GM12878 (cell line): Measurements from ENCODE around the gene IL15. TPM values are rescaled to one million over a fixed set of nuclear protein-coding genes. Genes with fewer than 3 reads are reported as not detected.

Source experiments
- ATAC-seq: fragments of 200-7000 bp; cut with Tn5 transposase; 3 replicates; pipeline ENCODE4 v1.9.1; 2020; ENCODE audit warnings: mild to moderate bottlenecking, moderate library complexity
- BruUV-seq: library from RNA; stranded (reverse); fragments of 400-500 nt; replicated peaks from 2 replicates; lab custom pipeline; 2021; lab: Mats Ljungman, UMichigan
- CTCF ChIA-PET: fragments of 300-600 bp; sonication (Branson Sonifier 250); formaldehyde crosslinking; extraction: SDS; loops from one replicate; lab custom pipeline; 2021; ENCODE audit warnings: inconsistent platforms; lab: Yijun Ruan, JAX
- POLR2A ChIA-PET: fragments of 350-600 bp; formaldehyde crosslinking; extraction: SDS; loops from one replicate; lab custom pipeline; 2021; ENCODE audit warnings: inconsistent platforms; lab: Charles Lee
- RAD21 ChIA-PET: fragments of 300-600 bp; sonication (Branson Sonifier 250); formaldehyde crosslinking; loops from one replicate; lab custom pipeline; 2023; ENCODE audit warnings: antibody characterized with exemption; ENCODE audit not compliant: unreplicated experiment; lab: Charles Lee
- SMC1A ChIA-PET: fragments of 300-600 bp; sonication (Branson Sonifier 250); formaldehyde crosslinking; loops from one replicate; lab custom pipeline; 2023; ENCODE audit not compliant: unreplicated experiment, uncharacterized antibody; lab: Charles Lee
- DNase-seq: peaks from one replicate; pipeline ENCODE4 v3.0.0-alpha.2; 2011; ENCODE audit warnings: low read depth, low spot score
- FAIRE-seq: peaks from 3 replicates; lab custom pipeline; 2011; peaks lifted over from hg19 to GRCh38; lab: Jason Lieb, UNC
- H2AFZ ChIP-seq: 2 replicates; pipeline ENCODE4 v1.6.0; 2011; ENCODE audit warnings: low read depth, low read length, control low read depth; ENCODE audit not compliant: control insufficient read depth
- H3K27ac ChIP-seq: 2 replicates; pipeline ENCODE4 v1.5.1; 2011; ENCODE audit warnings: control low read depth; ENCODE audit not compliant: control insufficient read depth, insufficient read depth
- H3K27me3 ChIP-seq, 2 experiments: replicated peaks in 1 of 2; 2 replicates each; pipeline versions ENCODE4 v1.6.0 to v1.6.1; 2011; ENCODE audit warnings: low read length in 1 of 2; ENCODE audit not compliant: control insufficient read depth in 2 of 2, insufficient read depth in 2 of 2
- H3K36me3 ChIP-seq, 2 experiments: 2 replicates each; pipeline ENCODE4 v1.5.1; 2011; ENCODE audit warnings: low read length in 1 of 2; ENCODE audit not compliant: control insufficient read depth in 2 of 2, insufficient read depth in 2 of 2
- H3K4me1 ChIP-seq: 2 replicates; pipeline ENCODE4 v1.6.1; 2011; ENCODE audit warnings: mild to moderate bottlenecking, low read length, moderate library complexity, mixed read lengths; ENCODE audit not compliant: control insufficient read depth, insufficient read depth
- H3K4me2 ChIP-seq: 2 replicates; pipeline ENCODE4 v1.6.0; 2011; ENCODE audit warnings: control low read depth; ENCODE audit not compliant: control insufficient read depth, insufficient read depth
- H3K4me3 ChIP-seq: fragments of 200-600 bp; sonication (generic); 2 replicates; pipeline ENCODE4 v1.5.1; 2016
- H3K79me2 ChIP-seq: 2 replicates; pipeline ENCODE4 v1.6.0; 2011; ENCODE audit warnings: low read length; ENCODE audit not compliant: control insufficient read depth, insufficient read depth
- H3K9ac ChIP-seq: 2 replicates; pipeline ENCODE4 v1.8.0; 2011; ENCODE audit warnings: low read length, control low read depth, mixed read lengths; ENCODE audit not compliant: control insufficient read depth, insufficient read depth
- H3K9me3 ChIP-seq: replicated peaks from 3 replicates; pipeline ENCODE4 v1.5.1; 2011; ENCODE audit warnings: mild to moderate bottlenecking, low read length; ENCODE audit not compliant: control insufficient read depth, insufficient read depth
- H4K20me1 ChIP-seq: 2 replicates; pipeline ENCODE4 v1.6.0; 2011; ENCODE audit not compliant: control insufficient read depth, insufficient read depth
- GABPA ChIP-seq: IDR thresholded peaks from 2 replicates; pipeline ENCODE4 v1.6.1; 2014; ENCODE audit warnings: antibody characterized with exemption, low read depth, mild to moderate bottlenecking, inconsistent platforms
- NFXL1 ChIP-seq: fragments of 450-650 bp; IDR thresholded peaks from 2 replicates; pipeline ENCODE4 v1.6.1; 2017; ENCODE audit warnings: antibody characterized with exemption, mild to moderate bottlenecking, borderline replicate concordance
- SPI1 ChIP-seq: IDR thresholded peaks from 2 replicates; pipeline ENCODE4 v1.6.1; 2011; ENCODE audit warnings: low read depth, mild to moderate bottlenecking, low read length, moderate library complexity, borderline replicate concordance; ENCODE audit not compliant: insufficient read depth
- TARDBP ChIP-seq: IDR thresholded peaks from 2 replicates; pipeline ENCODE4 v1.6.1; 2016; ENCODE audit warnings: borderline replicate concordance
- ZNF24 ChIP-seq: fragments of 450-650 bp; IDR thresholded peaks from 2 replicates; pipeline ENCODE4 v1.6.1; 2017; ENCODE audit warnings: antibody characterized with exemption, mild to moderate bottlenecking
- ZNF384 ChIP-seq: IDR thresholded peaks from 2 replicates; pipeline ENCODE4 v1.6.1; 2012; ENCODE audit warnings: low read depth, mild to moderate bottlenecking, low read length, improper control_type of control experiment, borderline replicate concordance
- WGBS: methylation state at CpG from one replicate; pipeline ENCODE4 v1.1.6; 2016; ENCODE audit warnings: low lambda C conversion rate; ENCODE audit not compliant: insufficient replicate concordance, insufficient coverage; ENCODE audit errors: missing lambda C conversion rate; 5-methylcytosine and 5-hydroxymethylcytosine counted together
- in situ Hi-C: fragments of 300-500 bp; cut with MboI; formaldehyde crosslinking; loops from 9 replicates; pipeline ENCODE4 v1.14.3; 2018; ENCODE audit warnings: mixed read lengths
- intact Hi-C: fragments of 100-400 bp; cut with micrococcal nuclease; formaldehyde crosslinking; loops from one replicate; pipeline ENCODE4 v1.14.2; 2022; ENCODE audit not compliant: unreplicated experiment
- polyA plus RNA-seq, 11 experiments: library from polyadenylated mRNA; depleted of rRNA in 4 of 11; unstranded in 6 of 11; stranded (reverse) in 5 of 11; fragments of >200 nt; fragmentation: Nextera tagmentation in 4 of 11; fragmentation: Illumina TruSeq in 1 of 11; extraction: Ambion mirVana in 4 of 11; extraction: Trizol in 1 of 11; gene quantifications; 1 replicate in 1 of 11; 2 replicates in 10 of 11; pipeline versions ENCODE4 v1.2.1 to v1.2.3, GENCODE V29; 2011 to 2016; ENCODE audit warnings: inconsistent platforms in 2 of 11, missing spikeins in 2 of 11, low read depth in 1 of 11
- total RNA-seq, 4 experiments: library from RNA; depleted of rRNA in 3 of 4; stranded (reverse); fragments of >200 nt in 3 of 4; fragmentation: Illumina TruSeq in 1 of 4; extraction: Trizol in 1 of 4; gene quantifications; 2 replicates each; pipeline versions ENCODE4 v1.2.1 to v1.2.3, GENCODE V29; 2013 to 2021
- TF ChIP-seq, protein P1 (sequence below): fragments of 450-650 bp; IDR thresholded peaks from 2 replicates; pipeline ENCODE4 v1.6.1; 2017; ENCODE audit warnings: antibody characterized with exemption, mild to moderate bottlenecking, moderate library complexity
- TF ChIP-seq, protein P2 (sequence below): fragments of 450-650 bp; IDR thresholded peaks from 2 replicates; pipeline ENCODE4 v1.6.1; 2016; ENCODE audit warnings: mild to moderate bottlenecking
- TF ChIP-seq, protein P3 (sequence below), 3 experiments: IDR thresholded peaks in 2 of 3; conservative IDR thresholded peaks in 1 of 3; 2 replicates each; pipeline ENCODE4 v1.5.1; 2011; ENCODE audit warnings: low read depth in 3 of 3, low read length in 3 of 3, mild to moderate bottlenecking in 3 of 3, control low read depth in 2 of 3, moderate library complexity in 2 of 3, inconsistent platforms in 1 of 3, mixed read lengths in 1 of 3; ENCODE audit not compliant: control insufficient read depth in 2 of 3, insufficient read depth in 1 of 3; ENCODE audit errors: extremely low read depth in 1 of 3

The IL15 gene
- total and polyA plus RNA-seq, 10 of the 15 experiments (the other 5 are each of a cell fraction or from before 2014, with no cell fraction given) = 6.0 to 11.4 (median 8.2) TPM

DNA sequence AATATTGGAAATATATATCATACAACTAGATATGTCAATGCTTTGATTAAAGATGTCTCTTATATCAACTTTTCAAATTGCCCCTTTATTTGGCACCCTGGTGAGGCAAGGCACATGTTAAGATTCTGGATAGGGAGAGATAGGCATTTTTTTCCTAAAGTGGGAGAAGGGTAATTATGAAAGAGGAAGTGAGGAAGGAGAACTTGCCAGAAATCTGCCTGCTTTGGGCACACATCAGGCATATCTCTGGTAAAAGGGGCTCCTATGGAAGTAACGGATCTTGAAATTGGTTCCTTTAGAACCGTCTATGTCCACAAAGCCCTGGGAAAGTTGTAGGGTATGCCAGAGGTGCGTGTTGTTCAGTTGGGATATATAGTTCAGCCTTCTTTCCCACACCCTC lies 5.7 kb downstream of the IL15 start:
- H3K4me3 ChIP-seq = no peak overlapping the region
- H3K4me2 ChIP-seq = peak overlapping the region; percentile 46
- no peak overlapping the region for H2AFZ ChIP-seq
- BruUV-seq = no TSS peak
- TF ChIP-seq, protein P1, sequence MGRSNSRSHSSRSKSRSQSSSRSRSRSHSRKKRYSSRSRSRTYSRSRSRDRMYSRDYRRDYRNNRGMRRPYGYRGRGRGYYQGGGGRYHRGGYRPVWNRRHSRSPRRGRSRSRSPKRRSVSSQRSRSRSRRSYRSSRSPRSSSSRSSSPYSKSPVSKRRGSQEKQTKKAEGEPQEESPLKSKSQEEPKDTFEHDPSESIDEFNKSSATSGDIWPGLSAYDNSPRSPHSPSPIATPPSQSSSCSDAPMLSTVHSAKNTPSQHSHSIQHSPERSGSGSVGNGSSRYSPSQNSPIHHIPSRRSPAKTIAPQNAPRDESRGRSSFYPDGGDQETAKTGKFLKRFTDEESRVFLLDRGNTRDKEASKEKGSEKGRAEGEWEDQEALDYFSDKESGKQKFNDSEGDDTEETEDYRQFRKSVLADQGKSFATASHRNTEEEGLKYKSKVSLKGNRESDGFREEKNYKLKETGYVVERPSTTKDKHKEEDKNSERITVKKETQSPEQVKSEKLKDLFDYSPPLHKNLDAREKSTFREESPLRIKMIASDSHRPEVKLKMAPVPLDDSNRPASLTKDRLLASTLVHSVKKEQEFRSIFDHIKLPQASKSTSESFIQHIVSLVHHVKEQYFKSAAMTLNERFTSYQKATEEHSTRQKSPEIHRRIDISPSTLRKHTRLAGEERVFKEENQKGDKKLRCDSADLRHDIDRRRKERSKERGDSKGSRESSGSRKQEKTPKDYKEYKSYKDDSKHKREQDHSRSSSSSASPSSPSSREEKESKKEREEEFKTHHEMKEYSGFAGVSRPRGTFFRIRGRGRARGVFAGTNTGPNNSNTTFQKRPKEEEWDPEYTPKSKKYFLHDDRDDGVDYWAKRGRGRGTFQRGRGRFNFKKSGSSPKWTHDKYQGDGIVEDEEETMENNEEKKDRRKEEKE = no peak
- TF ChIP-seq SPI1 = peak; percentile 37; the same call in 1 of the 2 replicates
- H3K79me2 ChIP-seq = peaks cover 70% of the 10 kb centered on the region
- no peaks in the 10 kb centered on the region for H3K36me3 ChIP-seq
- no peak for DNase-seq
- H3K9me3 ChIP-seq = no peaks in the 10 kb centered on the region; the same call in 2 of the 3 replicates
- no peak overlapping the region for H3K9ac ChIP-seq
- WGBS = 82% methylated on average over 3 of the region's 3 CpGs
- in situ Hi-C loops = no loop called here
- RAD21 ChIA-PET = no interaction called here
- SMC1A ChIA-PET = interaction anchor here (0.5 to 3.0 kb wide), 3 partner anchors 13 to 924 kb away, joined by 3 to 13 read pairs (median 4); no protein-coding TSS in a partner anchor
- no peaks in the 10 kb centered on the region for H3K27me3 ChIP-seq
- CTCF ChIA-PET = interaction anchor here (1.4 to 1.6 kb wide), 2 partner anchors 10 to 13 kb away, joined by 4 read pairs; no protein-coding TSS in a partner anchor
- H3K27ac ChIP-seq = no peak overlapping the region
- H3K4me1 ChIP-seq = peaks cover 3% of the 10 kb centered on the region; the same call in 1 of the 2 replicates
- ATAC-seq = no peak
- FAIRE-seq = no peak
- intact Hi-C loops = no loop called here
- H4K20me1 ChIP-seq = no peaks in the 10 kb centered on the region
- POLR2A ChIA-PET = no interaction called here

DNA sequence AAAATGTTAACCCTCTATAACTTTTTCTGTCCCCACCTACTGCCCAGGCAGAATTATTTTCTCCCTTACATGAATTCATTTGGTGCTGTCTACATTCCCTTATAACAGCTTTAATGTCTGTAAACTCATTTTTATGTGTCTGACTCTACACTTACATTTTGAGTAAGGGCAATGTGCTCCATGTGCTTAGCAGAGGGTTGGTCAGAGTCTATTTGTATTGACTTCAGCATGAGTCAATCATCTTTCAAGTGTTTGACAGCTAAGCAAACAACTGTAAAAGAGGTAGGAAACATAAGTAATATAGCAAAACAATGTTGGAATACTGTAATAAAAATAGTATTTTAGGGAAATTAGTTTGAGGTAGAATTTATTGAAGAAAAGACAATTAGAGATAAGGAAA lies 6.3 kb downstream of the IL15 start:
- POLR2A ChIA-PET = no interaction called here
- RAD21 ChIA-PET = no interaction called here
- Histone ChIP-seq H3K4me1 (peaks cover 3% of the 10 kb centered on the region; the same call in 1 of the 2 replicates), H3K79me2 (peaks cover 70% of the 10 kb centered on the region), H3K27me3 (no peaks in the 10 kb centered on the region)
- ATAC-seq = peak; percentile 13; the same call in 1 of the 3 replicates
- CTCF ChIA-PET = interaction anchor here (1.4 kb wide), 1 partner anchor 10 kb away, joined by 4 read pairs; no protein-coding TSS in a partner anchor
- TF ChIP-seq GABPA (no peak), ZNF24 (no peak), ZNF384 (no peak), NFXL1 (no peak), TARDBP (no peak)
- TF ChIP-seq, protein P2, sequence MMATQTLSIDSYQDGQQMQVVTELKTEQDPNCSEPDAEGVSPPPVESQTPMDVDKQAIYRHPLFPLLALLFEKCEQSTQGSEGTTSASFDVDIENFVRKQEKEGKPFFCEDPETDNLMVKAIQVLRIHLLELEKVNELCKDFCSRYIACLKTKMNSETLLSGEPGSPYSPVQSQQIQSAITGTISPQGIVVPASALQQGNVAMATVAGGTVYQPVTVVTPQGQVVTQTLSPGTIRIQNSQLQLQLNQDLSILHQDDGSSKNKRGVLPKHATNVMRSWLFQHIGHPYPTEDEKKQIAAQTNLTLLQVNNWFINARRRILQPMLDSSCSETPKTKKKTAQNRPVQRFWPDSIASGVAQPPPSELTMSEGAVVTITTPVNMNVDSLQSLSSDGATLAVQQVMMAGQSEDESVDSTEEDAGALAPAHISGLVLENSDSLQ = peak; percentile 67
- TF ChIP-seq, protein P3, sequence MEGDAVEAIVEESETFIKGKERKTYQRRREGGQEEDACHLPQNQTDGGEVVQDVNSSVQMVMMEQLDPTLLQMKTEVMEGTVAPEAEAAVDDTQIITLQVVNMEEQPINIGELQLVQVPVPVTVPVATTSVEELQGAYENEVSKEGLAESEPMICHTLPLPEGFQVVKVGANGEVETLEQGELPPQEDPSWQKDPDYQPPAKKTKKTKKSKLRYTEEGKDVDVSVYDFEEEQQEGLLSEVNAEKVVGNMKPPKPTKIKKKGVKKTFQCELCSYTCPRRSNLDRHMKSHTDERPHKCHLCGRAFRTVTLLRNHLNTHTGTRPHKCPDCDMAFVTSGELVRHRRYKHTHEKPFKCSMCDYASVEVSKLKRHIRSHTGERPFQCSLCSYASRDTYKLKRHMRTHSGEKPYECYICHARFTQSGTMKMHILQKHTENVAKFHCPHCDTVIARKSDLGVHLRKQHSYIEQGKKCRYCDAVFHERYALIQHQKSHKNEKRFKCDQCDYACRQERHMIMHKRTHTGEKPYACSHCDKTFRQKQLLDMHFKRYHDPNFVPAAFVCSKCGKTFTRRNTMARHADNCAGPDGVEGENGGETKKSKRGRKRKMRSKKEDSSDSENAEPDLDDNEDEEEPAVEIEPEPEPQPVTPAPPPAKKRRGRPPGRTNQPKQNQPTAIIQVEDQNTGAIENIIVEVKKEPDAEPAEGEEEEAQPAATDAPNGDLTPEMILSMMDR (IDR thresholded peaks at IDR 0.05 in 2 of 3, conservative IDR thresholded peaks at IDR 0.05 in 1 of 3; ENCODE audit: control insufficient read depth in 2 of 3, extremely low read depth in 1 of 3, insufficient read depth in 1 of 3, low read depth in 3 of 3, low read length in 3 of 3) = no peak
- TF ChIP-seq, all 136 proteins: peak for 1
- no peak overlapping the region for H3K4me3 ChIP-seq
- in situ Hi-C loops = no loop called here
- SMC1A ChIA-PET = interaction anchor here (1.0 to 3.0 kb wide), 3 partner anchors 12 to 64 kb away, joined by 3 to 13 read pairs (median 4); no protein-coding TSS in a partner anchor
- intact Hi-C loops = no loop called here
- no peaks in the 10 kb centered on the region; the same call in 1 of the 3 replicates for H3K9me3 ChIP-seq
- DNase-seq = no peak
- H4K20me1 ChIP-seq = no peaks in the 10 kb centered on the region
- no peak overlapping the region for H3K9ac ChIP-seq
- no peak overlapping the region for H2AFZ ChIP-seq
- H3K4me2 ChIP-seq = peak overlapping the region; percentile 46; the same call in 1 of the 2 replicates
- no peak overlapping the region for H3K27ac ChIP-seq
- H3K36me3 ChIP-seq = no peaks in the 10 kb centered on the region
- no TSS peak for BruUV-seq
- no peak for FAIRE-seq
